A549 (cell line): ENCODE data around the gene ITCH. TPM values are rescaled to one million over a fixed set of nuclear protein-coding genes. Genes with fewer than 3 reads are reported as not detected.
A peak's percentile ranks its signal among the peaks of the same experiment; 100 is the strongest.
"Not testable (repeated sequence)": the region's sequence is repeated elsewhere in the genome, so short reads cannot be mapped to it uniquely, and the experiment has no call there.

Experiments used
- ATAC-seq, 2 experiments: fragments of 200-7000 bp in 1 of 2; fragments of >200 bp in 1 of 2; cut with Nextera tagmentation in 1 of 2; cut with Tn5 transposase in 1 of 2; 3 replicates each; pipeline versions ENCODE4 v1.8.0 to v1.9.1; 2018 to 2020; ENCODE audit warnings: mild to moderate bottlenecking in 1 of 2, moderate library complexity in 1 of 2
- CTCF ChIA-PET: fragments of 300-600 bp; sonication (Branson Sonifier 250); formaldehyde crosslinking; extraction: SDS; loops from one replicate; lab custom pipeline; 2021; ENCODE audit warnings: antibody characterized with exemption, inconsistent platforms; lab: Yijun Ruan, JAX
- POLR2A ChIA-PET: fragments of 350-600 bp; formaldehyde crosslinking; extraction: SDS; loops from one replicate; lab custom pipeline; 2021; ENCODE audit warnings: antibody characterized with exemption, inconsistent platforms; lab: Yijun Ruan, JAX
- DNase-seq, 2 experiments: peaks; one replicate each; pipeline versions ENCODE4 v3.0.0 to v3.0.0-alpha.2; 2011 to 2016; ENCODE audit warnings: low read depth in 1 of 2, low spot score in 1 of 2
- FAIRE-seq: peaks from 2 replicates; lab custom pipeline; 2011; peaks lifted over from hg19 to GRCh38; lab: Jason Lieb, UNC
- H3K27ac ChIP-seq, 2 experiments: fragments of >200 bp; sonication (Bioruptor Twin); formaldehyde crosslinking; 3 replicates each; pipeline ENCODE4 v1.5.1; 2016 to 2017
- H3K4me1 ChIP-seq: fragments of >200 bp; sonication (Bioruptor Twin); formaldehyde crosslinking; 3 replicates; pipeline ENCODE4 v1.6.1; 2016
- H3K4me2 ChIP-seq: fragments of >200 bp; sonication (Bioruptor Twin); formaldehyde crosslinking; 3 replicates; pipeline ENCODE4 v1.6.1; 2016
- H3K4me3 ChIP-seq: fragments of >200 bp; sonication (Bioruptor Twin); formaldehyde crosslinking; 3 replicates; pipeline ENCODE4 v1.5.1; 2016
- H3K9me3 ChIP-seq: fragments of >200 bp; sonication (Bioruptor Twin); formaldehyde crosslinking; 3 replicates; pipeline ENCODE4 v1.6.1; 2016
- CEBPB ChIP-seq, 2 experiments: fragments of >200 bp in 1 of 2; sonication (Bioruptor Twin) in 1 of 2; formaldehyde crosslinking in 1 of 2; IDR thresholded peaks; 2 replicates each; pipeline ENCODE4 v1.6.1; 2012 to 2016
- E2F6 ChIP-seq: IDR thresholded peaks from 2 replicates; pipeline ENCODE4 v1.6.1; 2012; ENCODE audit warnings: low read depth, borderline replicate concordance
- ESRRA ChIP-seq: fragments of 150-350 bp; IDR thresholded peaks from 2 replicates; pipeline ENCODE4 v1.6.1; 2014; ENCODE audit warnings: mild to moderate bottlenecking, low read length, borderline replicate concordance
- FOSL2 ChIP-seq, 2 experiments: fragments of 450-650 bp in 1 of 2; fragments of >200 bp in 1 of 2; sonication (Bioruptor Twin) in 1 of 2; formaldehyde crosslinking; IDR thresholded peaks; 2 replicates each; pipeline versions ENCODE4 v1.5.0 to v1.6.1; 2016 to 2020; ENCODE audit warnings: mild to moderate bottlenecking in 1 of 2, moderate library complexity in 1 of 2
- HMGXB4 ChIP-seq: fragments of 250-450 bp; sonication (Bioruptor Pico); IDR thresholded peaks from 2 replicates; pipeline ENCODE4 v1.5.0; 2021; ENCODE audit warnings: mild to moderate bottlenecking, moderate library complexity, borderline replicate concordance
- HOXB5 ChIP-seq: fragments of 250-450 bp; sonication (Bioruptor Pico); IDR thresholded peaks from 2 replicates; pipeline ENCODE4 v1.5.0; 2020; ENCODE audit warnings: mild to moderate bottlenecking, moderate library complexity
- JUNB ChIP-seq: fragments of >200 bp; sonication (Bioruptor Twin); formaldehyde crosslinking; IDR thresholded peaks from 2 replicates; pipeline ENCODE4 v1.6.1; 2016
- KDM5A ChIP-seq: fragments of 200-600 bp; sonication (generic); IDR thresholded peaks from 2 replicates; pipeline ENCODE4 v1.6.1; 2016; ENCODE audit warnings: antibody characterized with exemption, mild to moderate bottlenecking
- MAFK ChIP-seq: fragments of 450-650 bp; IDR thresholded peaks from 2 replicates; pipeline ENCODE4 v1.6.1; 2014; ENCODE audit not compliant: partially characterized antibody
- MAZ ChIP-seq: fragments of 150-350 bp; IDR thresholded peaks from 2 replicates; pipeline ENCODE4 v1.6.1; 2014; ENCODE audit warnings: antibody characterized with exemption, low read depth, low read length, borderline replicate concordance
- NFE2L2 ChIP-seq: fragments of 150-350 bp; conservative IDR thresholded peaks from 2 replicates; pipeline ENCODE4 v1.6.1; 2014; ENCODE audit warnings: low read length
- NPAS2 ChIP-seq: fragments of 250-450 bp; sonication (Bioruptor Pico); IDR thresholded peaks from 2 replicates; pipeline ENCODE4 v1.8.0; 2022; ENCODE audit warnings: mild to moderate bottlenecking, moderate library complexity, borderline replicate concordance
- POLR2A ChIP-seq: IDR thresholded peaks from 2 replicates; pipeline ENCODE4 v1.6.1; 2012; ENCODE audit warnings: mild to moderate bottlenecking, low read length
- RARB ChIP-seq: fragments of 250-450 bp; sonication (Bioruptor Pico); IDR thresholded peaks from 2 replicates; pipeline ENCODE4 v1.8.0; 2021; ENCODE audit warnings: mild to moderate bottlenecking, moderate library complexity
- RCOR1 ChIP-seq: fragments of 150-350 bp; IDR thresholded peaks from 2 replicates; pipeline ENCODE4 v1.6.1; 2014; ENCODE audit warnings: antibody characterized with exemption, low read length, low read depth
- REST ChIP-seq: fragments of 200-600 bp; sonication (generic); IDR thresholded peaks from 2 replicates; pipeline ENCODE4 v1.6.1; 2016; ENCODE audit warnings: antibody characterized with exemption, mild to moderate bottlenecking, moderate library complexity
- RFX5 ChIP-seq: fragments of 450-650 bp; IDR thresholded peaks from 2 replicates; pipeline ENCODE4 v1.7.1; 2014; ENCODE audit warnings: antibody characterized with exemption, mild to moderate bottlenecking, moderate library complexity
- RNF2 ChIP-seq: fragments of 200-600 bp; sonication (generic); IDR thresholded peaks from 2 replicates; pipeline ENCODE4 v1.6.1; 2016; ENCODE audit warnings: low read depth, mild to moderate bottlenecking, antibody characterized with exemption, moderate library complexity, borderline replicate concordance
- TFCP2L1 ChIP-seq: fragments of 250-450 bp; sonication (Bioruptor Pico); IDR thresholded peaks from 2 replicates; pipeline ENCODE4 v1.5.0; 2021; ENCODE audit warnings: mild to moderate bottlenecking
- WGBS: methylation state at CpG from one replicate; pipeline ENCODE4 v1.1.6; 2017; ENCODE audit errors: missing lambda C conversion rate; 5-methylcytosine and 5-hydroxymethylcytosine counted together
- polyA plus RNA-seq, 4 experiments: library from polyadenylated mRNA; depleted of rRNA in 3 of 4; stranded (reverse); fragments of >200 nt; fragmentation: RNase III in 1 of 4; extraction: RNeasy Plus Mini Kit Qiagen cat#74134 plus additional on column Dnase treatment in 1 of 4; gene quantifications; 2 replicates in 3 of 4; 3 replicates in 1 of 4; pipeline ENCODE4 v1.2.3, GENCODE V29; 2011 to 2017
- TF ChIP-seq, protein P1 (sequence below): IDR thresholded peaks from 2 replicates; pipeline ENCODE4 v1.6.1; 2012

Gene ITCH
- polyA plus RNA-seq, 2 of the 4 experiments (the other 2 are of a cell fraction), result 23.9 to 24.4 TPM

DNA sequence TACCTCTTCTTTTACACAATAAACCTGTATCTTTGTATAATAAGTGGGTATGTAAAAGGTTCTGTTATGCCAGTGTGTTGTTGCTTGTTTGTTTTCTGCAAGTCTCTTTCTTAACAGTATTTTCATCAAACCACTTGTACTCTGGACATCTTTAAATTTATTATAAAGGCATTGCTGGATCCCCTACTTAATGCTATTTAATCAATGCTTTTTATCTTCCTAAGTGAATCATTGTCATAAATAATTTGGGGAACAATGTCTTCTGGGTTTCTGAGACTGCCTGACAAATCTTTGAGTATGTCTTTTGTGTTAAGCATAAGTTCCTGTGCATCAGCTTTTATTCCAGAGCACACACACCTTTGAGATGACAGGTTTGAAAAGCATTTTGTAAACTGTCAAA, 64.7 kb downstream of the ITCH start:
- CTCF ChIA-PET, result interaction anchor here (0.7 to 1.8 kb wide), 2 partner anchors 8 to 18 kb away, joined by 3 to 5 read pairs; no protein-coding TSS in a partner anchor
- DNase-seq (no peak), ATAC-seq (no peak), FAIRE-seq (no peak)
- TF ChIP-seq KDM5A (no peak), HOXB5 (CRISPR knock-in tag) (no peak), JUNB (no peak), CEBPB (IDR thresholded peaks at IDR 0.05) (no peak), ESRRA (no peak), TFCP2L1 (CRISPR knock-in tag) (no peak), NFE2L2 (no peak), RCOR1 (no peak)
- Histone ChIP-seq H3K27ac (no peak overlapping the region), H3K4me2 (no peak overlapping the region), H3K4me1 (no peaks in the 10 kb centered on the region), H3K4me3 (no peak overlapping the region), H3K9me3 (no peaks in the 10 kb centered on the region)
- POLR2A ChIA-PET, result no interaction called here

- no peak overlapping the region for H3K4me2 ChIP-seq
- no peak overlapping the region for H3K27ac ChIP-seq
- POLR2A ChIA-PET, result no interaction called here
- DNase-seq (no peak), FAIRE-seq (no peak), ATAC-seq (no peak)
- H3K4me1 ChIP-seq, result no peaks in the 10 kb centered on the region
- CTCF ChIA-PET, result interaction anchor here (0.8 kb wide), 1 partner anchor 15 kb away, joined by 3 read pairs; no protein-coding TSS in a partner anchor
- WGBS, result 97% methylated on average over 3 of the region's 3 CpGs
- TF ChIP-seq CEBPB (IDR thresholded peaks at IDR 0.05) (peak in 1 of 2 experiments; percentile 43; a peak in 2 of 4 replicates), E2F6 (no peak)
- H3K9me3 ChIP-seq, result no peaks in the 10 kb centered on the region
- no peak overlapping the region for H3K4me3 ChIP-seq
Observed at GRCh38 chr20:34431168-34431567, 68.1 kb downstream of the ITCH start.

- POLR2A ChIA-PET, result not testable (repeated sequence)
- peak; percentile 62 for TF ChIP-seq MAFK
- TF ChIP-seq, all 56 proteins: peak for 1; not testable (repeated sequence) for 55
- H3K4me3 ChIP-seq, FAIRE-seq, H3K9me3 ChIP-seq, ATAC-seq, CTCF ChIA-PET, DNase-seq, H3K4me1 ChIP-seq, H3K27ac ChIP-seq, H3K4me2 ChIP-seq: not testable (repeated sequence)
- WGBS, result 96% methylated on average over 6 of the region's 6 CpGs
Observed at GRCh38 chr20:34432663-34433062, 69.6 kb downstream of the ITCH start.

- TF ChIP-seq NPAS2 (no peak), FOSL2 (IDR thresholded peaks at IDR 0.05) (no peak), FOSL2 (CRISPR knock-in tag; IDR thresholded peaks at IDR 0.05) (no peak), RARB (no peak), MAZ (no peak), POLR2A (no peak), RNF2 (no peak), HMGXB4 (CRISPR knock-in tag) (no peak), RFX5 (no peak), REST (no peak)
- TF ChIP-seq, protein P1, sequence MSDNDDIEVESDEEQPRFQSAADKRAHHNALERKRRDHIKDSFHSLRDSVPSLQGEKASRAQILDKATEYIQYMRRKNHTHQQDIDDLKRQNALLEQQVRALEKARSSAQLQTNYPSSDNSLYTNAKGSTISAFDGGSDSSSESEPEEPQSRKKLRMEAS, result no peak
- ATAC-seq (no peak), DNase-seq (no peak), FAIRE-seq (no peak)
- H3K4me3 ChIP-seq, result no peak overlapping the region
- H3K4me1 ChIP-seq, result no peaks in the 10 kb centered on the region
- 94% methylated on average over 5 of the region's 5 CpGs for WGBS
- ChIA-PET POLR2A (no interaction called here), CTCF (no interaction called here)
- H3K9me3 ChIP-seq, result no peaks in the 10 kb centered on the region
- H3K4me2 ChIP-seq, result no peak overlapping the region
- H3K27ac ChIP-seq, result no peak overlapping the region
Observed at GRCh38 chr20:34433391-34433790, 70.3 kb downstream of the ITCH start.
